HEK293 (cell line): ENCODE results near the gene PPP1R15B.

Experiments
- CTCF ChIA-PET: fragments of 350-600 bp; formaldehyde crosslinking; extraction: SDS; loops from one replicate; lab custom pipeline; 2021; ENCODE audit warnings: antibody characterized with exemption; lab: Yijun Ruan, JAX
- POLR2A ChIA-PET: fragments of 300-600 bp; formaldehyde crosslinking; extraction: SDS; loops from one replicate; lab custom pipeline; 2020; ENCODE audit warnings: antibody characterized with exemption, inconsistent platforms; lab: Yijun Ruan, JAX
- H3K27ac ChIP-seq: fragments of 200-500 bp; sonication (Bioruptor generic); 2 replicates; pipeline ENCODE4 v1.5.1; 2014; ENCODE audit warnings: low read depth, low read length, control low read depth, inconsistent platforms; ENCODE audit errors: extremely low read depth
- H3K36me3 ChIP-seq, 2 experiments: fragments of 200-500 bp in 1 of 2; sonication (Bioruptor generic) in 1 of 2; 1 replicate in 1 of 2; 2 replicates in 1 of 2; pipeline ENCODE4 v1.5.1; 2014 to 2017; ENCODE audit warnings: inconsistent platforms in 2 of 2, low read length in 2 of 2; ENCODE audit not compliant: control insufficient read depth in 2 of 2, insufficient read depth in 1 of 2
- H3K4me1 ChIP-seq: fragments of 200-500 bp; sonication (Bioruptor generic); 2 replicates; pipeline ENCODE4 v1.5.1; 2014; ENCODE audit warnings: mild to moderate bottlenecking, low read length, inconsistent platforms; ENCODE audit not compliant: control insufficient read depth, insufficient read depth
- H3K4me3 ChIP-seq: 2 replicates; pipeline ENCODE4 v1.5.1; 2011; ENCODE audit warnings: low read depth, mild to moderate bottlenecking, control low read depth, low read length, moderate library complexity
- H3K9me3 ChIP-seq: fragments of 200-500 bp; sonication (Bioruptor generic); 2 replicates; pipeline ENCODE4 v1.5.1; 2014; ENCODE audit warnings: low read depth, low read length, inconsistent platforms; ENCODE audit not compliant: control insufficient read depth, insufficient read depth
- BCL11B ChIP-seq: fragments of 450-650 bp; formaldehyde crosslinking; IDR thresholded peaks from 2 replicates; pipeline ENCODE4 v1.5.1; 2016; ENCODE audit warnings: low read depth, missing biosample characterization, missing genetic modification characterization
- KLF16 ChIP-seq: fragments of 450-650 bp; formaldehyde crosslinking; IDR thresholded peaks from 2 replicates; pipeline ENCODE4 v1.5.1; 2017; ENCODE audit warnings: missing biosample characterization, missing genetic modification characterization
- OVOL3 ChIP-seq: fragments of 450-650 bp; formaldehyde crosslinking; IDR thresholded peaks from 2 replicates; pipeline ENCODE4 v1.5.1; 2016; ENCODE audit warnings: missing biosample characterization, missing genetic modification characterization
- SCRT1 ChIP-seq: fragments of 450-650 bp; formaldehyde crosslinking; IDR thresholded peaks from 2 replicates; pipeline ENCODE4 v1.5.1; 2016; ENCODE audit warnings: missing biosample characterization, missing genetic modification characterization, borderline replicate concordance
- SP3 ChIP-seq: fragments of 450-650 bp; formaldehyde crosslinking; IDR thresholded peaks from 2 replicates; pipeline ENCODE4 v1.5.1; 2016; ENCODE audit warnings: missing biosample characterization, missing genetic modification characterization
- ZBTB21 ChIP-seq: fragments of 450-650 bp; formaldehyde crosslinking; IDR thresholded peaks from 2 replicates; pipeline ENCODE4 v1.5.1; 2017; ENCODE audit warnings: missing biosample characterization, missing genetic modification characterization
- ZBTB48 ChIP-seq: fragments of 450-650 bp; formaldehyde crosslinking; IDR thresholded peaks from 2 replicates; pipeline ENCODE4 v1.5.1; 2016; ENCODE audit warnings: missing biosample characterization, missing genetic modification characterization
- ZBTB8A ChIP-seq: fragments of 450-650 bp; formaldehyde crosslinking; IDR thresholded peaks from 2 replicates; pipeline ENCODE4 v1.5.1; 2016; ENCODE audit warnings: missing biosample characterization, missing genetic modification characterization
- ZFHX2 ChIP-seq: fragments of 450-650 bp; formaldehyde crosslinking; conservative IDR thresholded peaks from 2 replicates; pipeline ENCODE4 v1.5.1; 2016; ENCODE audit warnings: missing biosample characterization, missing genetic modification characterization
- ZNF10 ChIP-seq: fragments of 450-650 bp; formaldehyde crosslinking; IDR thresholded peaks from 2 replicates; pipeline ENCODE4 v1.5.1; 2017; ENCODE audit warnings: missing biosample characterization, missing genetic modification characterization
- ZNF175 ChIP-seq: fragments of 450-650 bp; formaldehyde crosslinking; IDR thresholded peaks from 2 replicates; pipeline ENCODE4 v1.5.1; 2016; ENCODE audit warnings: missing biosample characterization, missing genetic modification characterization
- ZNF23 ChIP-seq: fragments of 450-650 bp; formaldehyde crosslinking; IDR thresholded peaks from 2 replicates; pipeline ENCODE4 v1.5.1; 2016; ENCODE audit warnings: missing biosample characterization, missing genetic modification characterization, borderline replicate concordance
- ZNF266 ChIP-seq: fragments of 450-650 bp; formaldehyde crosslinking; IDR thresholded peaks from 2 replicates; pipeline ENCODE4 v1.5.1; 2016; ENCODE audit warnings: missing biosample characterization, missing genetic modification characterization, low read depth
- ZNF292 ChIP-seq: fragments of 450-650 bp; formaldehyde crosslinking; IDR thresholded peaks from 2 replicates; pipeline ENCODE4 v1.5.1; 2016; ENCODE audit warnings: low read depth, missing biosample characterization, missing genetic modification characterization, borderline replicate concordance
- ZNF404 ChIP-seq: fragments of 450-650 bp; formaldehyde crosslinking; IDR thresholded peaks from 2 replicates; pipeline ENCODE4 v1.5.1; 2017; ENCODE audit warnings: missing biosample characterization, missing genetic modification characterization
- ZNF423 ChIP-seq: fragments of 450-650 bp; formaldehyde crosslinking; IDR thresholded peaks from 2 replicates; pipeline ENCODE4 v1.5.1; 2016; ENCODE audit warnings: missing biosample characterization, missing genetic modification characterization
- ZNF521 ChIP-seq: fragments of 450-650 bp; formaldehyde crosslinking; IDR thresholded peaks from 2 replicates; pipeline ENCODE4 v1.5.1; 2017; ENCODE audit warnings: missing biosample characterization, mild to moderate bottlenecking, missing genetic modification characterization
- ZNF549 ChIP-seq: fragments of 450-650 bp; IDR thresholded peaks from 2 replicates; pipeline ENCODE4 v1.5.1; 2018; ENCODE audit warnings: missing biosample characterization, missing genetic modification characterization, mild to moderate bottlenecking, inconsistent platforms, moderate library complexity
- ZNF596 ChIP-seq: fragments of 450-650 bp; IDR thresholded peaks from 2 replicates; pipeline ENCODE4 v1.5.0; 2018; ENCODE audit warnings: missing biosample characterization, mild to moderate bottlenecking, missing genetic modification characterization, moderate library complexity
- ZNF768 ChIP-seq: fragments of 450-650 bp; formaldehyde crosslinking; IDR thresholded peaks from 2 replicates; pipeline ENCODE4 v1.5.1; 2018; ENCODE audit warnings: missing biosample characterization, mild to moderate bottlenecking, missing genetic modification characterization
- ZNF777 ChIP-seq: fragments of 450-650 bp; formaldehyde crosslinking; IDR thresholded peaks from 2 replicates; pipeline ENCODE4 v1.5.1; 2017; ENCODE audit warnings: missing biosample characterization, missing genetic modification characterization, borderline replicate concordance
- ZNF837 ChIP-seq: fragments of 450-650 bp; formaldehyde crosslinking; IDR thresholded peaks from 2 replicates; pipeline ENCODE4 v1.5.1; 2016; ENCODE audit warnings: missing biosample characterization, missing genetic modification characterization
- TF ChIP-seq, protein P1 (sequence below): fragments of 450-650 bp; formaldehyde crosslinking; IDR thresholded peaks from 2 replicates; pipeline ENCODE4 v1.5.1; 2016; ENCODE audit warnings: missing biosample characterization, missing genetic modification characterization
- TF ChIP-seq, protein P2 (sequence below): fragments of 450-650 bp; formaldehyde crosslinking; IDR thresholded peaks from 2 replicates; pipeline ENCODE4 v1.5.1; 2017; ENCODE audit warnings: missing biosample characterization, missing genetic modification characterization

The PPP1R15B gene

DNA sequence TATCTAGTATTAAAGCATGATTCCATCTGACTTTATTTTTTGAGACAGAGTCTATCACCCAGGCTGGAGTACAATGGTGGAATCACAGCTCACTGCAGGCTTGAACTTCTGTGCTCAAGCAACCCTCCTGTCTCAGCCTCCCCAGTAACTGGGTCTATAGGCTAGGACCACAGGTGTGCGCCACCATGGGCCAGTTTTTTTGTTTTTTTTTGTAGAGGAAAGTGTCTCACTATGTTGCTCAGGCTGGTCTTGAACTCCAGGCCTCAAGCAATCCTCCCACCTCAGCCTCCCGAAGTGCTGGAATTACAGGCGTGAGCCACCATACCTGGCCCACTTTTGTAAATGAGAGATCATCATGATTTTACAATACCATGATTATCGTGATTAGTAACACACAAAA, 9.2 kb downstream of the PPP1R15B start:
- ChIA-PET CTCF (interaction anchor here (0.6 kb wide), 1 partner anchor 115 kb away, joined by 4 read pairs; no protein-coding TSS in a partner anchor), POLR2A (no interaction called here)
- peaks cover 30 to 73% of the 10 kb centered on the region in 2 experiments for H3K36me3 ChIP-seq
- H3K27ac ChIP-seq: no peak overlapping the region
- no peak overlapping the region for H3K4me3 ChIP-seq
- no peaks in the 10 kb centered on the region; the same call in 1 of the 2 replicates for H3K4me1 ChIP-seq
- TF ChIP-seq ZNF266 (tag by site-specific recombination) (no peak), ZNF549 (tag by site-specific recombination) (no peak), ZNF596 (tag by site-specific recombination) (no peak), ZBTB21 (tag by site-specific recombination) (no peak), OVOL3 (no peak), SCRT1 (tag by site-specific recombination) (no peak), ZBTB48 (tag by site-specific recombination) (no peak), ZNF175 (tag by site-specific recombination) (no peak), ZBTB8A (tag by site-specific recombination) (no peak), ZNF521 (tag by site-specific recombination) (no peak), ZNF423 (tag by site-specific recombination) (no peak), ZFHX2 (tag by site-specific recombination) (no peak), ZNF404 (tag by site-specific recombination) (no peak), ZNF837 (tag by site-specific recombination) (no peak), ZNF768 (no peak), BCL11B (tag by site-specific recombination) (no peak)
- TF ChIP-seq, protein P1, sequence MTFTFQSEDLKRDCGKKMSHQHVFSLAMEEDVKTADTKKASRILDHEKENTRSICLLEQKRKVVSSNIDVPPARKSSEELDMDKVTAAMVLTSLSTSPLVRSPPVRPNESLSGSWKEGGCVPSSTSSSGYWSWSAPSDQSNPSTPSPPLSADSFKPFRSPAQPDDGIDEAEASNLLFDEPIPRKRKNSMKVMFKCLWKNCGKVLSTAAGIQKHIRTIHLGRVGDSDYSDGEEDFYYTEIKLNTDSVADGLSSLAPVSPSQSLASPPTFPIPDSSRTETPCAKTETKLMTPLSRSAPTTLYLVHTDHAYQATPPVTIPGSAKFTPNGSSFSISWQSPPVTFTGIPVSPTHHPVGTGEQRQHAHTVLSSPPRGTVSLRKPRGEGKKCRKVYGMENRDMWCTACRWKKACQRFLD: no peak
- TF ChIP-seq, protein P2, sequence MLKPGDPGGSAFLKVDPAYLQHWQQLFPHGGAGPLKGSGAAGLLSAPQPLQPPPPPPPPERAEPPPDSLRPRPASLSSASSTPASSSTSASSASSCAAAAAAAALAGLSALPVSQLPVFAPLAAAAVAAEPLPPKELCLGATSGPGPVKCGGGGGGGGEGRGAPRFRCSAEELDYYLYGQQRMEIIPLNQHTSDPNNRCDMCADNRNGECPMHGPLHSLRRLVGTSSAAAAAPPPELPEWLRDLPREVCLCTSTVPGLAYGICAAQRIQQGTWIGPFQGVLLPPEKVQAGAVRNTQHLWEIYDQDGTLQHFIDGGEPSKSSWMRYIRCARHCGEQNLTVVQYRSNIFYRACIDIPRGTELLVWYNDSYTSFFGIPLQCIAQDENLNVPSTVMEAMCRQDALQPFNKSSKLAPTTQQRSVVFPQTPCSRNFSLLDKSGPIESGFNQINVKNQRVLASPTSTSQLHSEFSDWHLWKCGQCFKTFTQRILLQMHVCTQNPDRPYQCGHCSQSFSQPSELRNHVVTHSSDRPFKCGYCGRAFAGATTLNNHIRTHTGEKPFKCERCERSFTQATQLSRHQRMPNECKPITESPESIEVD (tag by site-specific recombination): no peak
- no peaks in the 10 kb centered on the region for H3K9me3 ChIP-seq

DNA sequence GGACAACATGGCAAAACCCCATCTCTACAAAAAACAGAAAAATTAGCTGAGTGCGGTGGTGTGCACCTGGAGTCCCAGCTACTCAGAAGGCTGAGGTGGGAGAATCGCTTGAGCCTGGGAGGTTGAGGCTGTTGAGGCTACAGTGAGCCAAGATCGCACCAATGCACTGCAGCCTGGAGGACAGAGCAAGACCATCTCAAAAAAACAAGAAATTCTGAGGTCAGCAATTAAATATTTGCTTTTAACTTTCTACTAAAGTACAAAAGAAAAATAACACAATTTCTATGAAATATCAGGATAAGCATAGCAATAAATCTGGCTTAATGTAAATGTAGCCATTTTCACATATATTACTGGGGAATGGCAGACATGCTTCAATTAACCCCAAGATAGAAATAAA, 9.9 kb downstream of the PPP1R15B start:
- peaks cover 30 to 73% of the 10 kb centered on the region in 2 experiments for H3K36me3 ChIP-seq
- ChIA-PET POLR2A (interaction anchor here (0.9 to 1.8 kb wide), 2 partner anchors 9 to 24 kb away, joined by 3 to 5 read pairs; no protein-coding TSS in a partner anchor), CTCF (interaction anchor here (0.7 to 1.0 kb wide), 3 partner anchors 9 to 35 kb away, joined by 4 read pairs; no protein-coding TSS in a partner anchor)
- no peak overlapping the region for H3K4me3 ChIP-seq
- TF ChIP-seq ZNF777 (tag by site-specific recombination): no peak
- H3K27ac ChIP-seq: no peak overlapping the region
- no peaks in the 10 kb centered on the region; the same call in 1 of the 2 replicates for H3K4me1 ChIP-seq
- H3K9me3 ChIP-seq: no peaks in the 10 kb centered on the region

DNA sequence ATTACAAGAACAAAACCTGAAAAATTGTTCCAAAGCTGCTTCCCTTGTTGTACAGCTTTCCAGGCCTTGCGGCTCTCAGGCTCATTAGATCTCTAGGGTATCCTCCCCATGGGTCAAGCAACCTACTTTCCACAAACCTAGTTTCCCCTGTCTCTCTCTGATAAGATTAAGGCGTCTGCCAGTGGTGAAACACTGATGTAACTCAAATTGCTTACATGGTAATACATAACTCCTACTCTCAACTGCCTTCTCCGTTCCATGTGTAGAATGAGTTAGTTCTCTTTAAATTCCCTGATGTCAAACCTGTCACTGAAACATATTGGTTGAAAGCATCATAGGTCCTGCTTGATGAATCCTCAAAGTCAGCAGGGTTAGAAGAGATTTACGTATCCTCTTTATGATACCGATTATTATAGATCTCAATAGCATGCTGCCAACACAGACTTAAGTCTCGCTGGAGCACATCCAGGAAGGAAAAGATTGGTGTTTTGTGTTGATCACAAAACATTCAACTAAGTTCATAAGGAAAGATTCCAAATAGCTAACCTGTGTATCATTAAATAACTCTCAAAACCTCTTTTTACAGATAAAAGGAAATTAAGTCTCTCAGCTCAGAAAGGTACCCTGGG, 10.6 kb downstream of the PPP1R15B start:
- no peak overlapping the region for H3K4me3 ChIP-seq
- ChIA-PET CTCF (interaction anchor here (0.6 to 1.0 kb wide), 6 partner anchors 9 to 143 kb away, joined by 3 to 4 read pairs (median 4); partner anchors contain the start of gene MDM4), POLR2A (interaction anchor here (0.9 to 1.8 kb wide), 2 partner anchors 10 to 23 kb away, joined by 3 to 5 read pairs; no protein-coding TSS in a partner anchor)
- no peak overlapping the region for H3K27ac ChIP-seq
- no peaks in the 10 kb centered on the region for H3K9me3 ChIP-seq
- no peaks in the 10 kb centered on the region for H3K4me1 ChIP-seq
- TF ChIP-seq ZNF23 (tag by site-specific recombination): no peak
- no peak for TF ChIP-seq KLF16
- TF ChIP-seq ZNF10: no peak
- TF ChIP-seq SP3 (tag by site-specific recombination): no peak
- TF ChIP-seq ZNF266 (tag by site-specific recombination): no peak
- no peak for TF ChIP-seq ZNF292 (tag by site-specific recombination)
- TF ChIP-seq, all 188 proteins: peak for 0
- peaks cover 30 to 72% of the 10 kb centered on the region in 2 experiments for H3K36me3 ChIP-seq
